CD14-positive monocyte (primary cell): ENCODE results near the gene CYP20A1. TPM values are rescaled to one million over a fixed set of nuclear protein-coding genes. Genes with fewer than 3 reads are reported as not detected.

Experiments used
- DNase-seq, 3 donors: peaks; one replicate each; pipeline ENCODE4 v3.0.0-alpha.2; 2011 to 2022
- H2AFZ ChIP-seq: 2 replicates; pipeline ENCODE4 v1.6.0; 2012; ENCODE audit warnings: mild to moderate bottlenecking, low read depth, low read length, inconsistent platforms; ENCODE audit not compliant: insufficient read depth, poor library complexity, severe bottlenecking
- H3K27ac ChIP-seq, 2 donors: 1 replicate in 1 of 2; 2 replicates in 1 of 2; pipeline ENCODE4 v1.5.1; 2012 to 2013; ENCODE audit warnings: low read length in 2 of 2, control low read depth in 1 of 2, inconsistent platforms in 1 of 2, low read depth in 1 of 2, mild to moderate bottlenecking in 1 of 2
- H3K27me3 ChIP-seq, 2 donors: one replicate each; pipeline versions ENCODE4 v1.6.0 to v1.6.1; 2011 to 2013; ENCODE audit warnings: low read length in 2 of 2; ENCODE audit not compliant: control insufficient read depth in 2 of 2, insufficient read depth in 2 of 2
- H3K36me3 ChIP-seq, 2 donors: replicated peaks in 1 of 2; 1 replicate in 1 of 2; 2 replicates in 1 of 2; pipeline versions ENCODE4 v1.5.1 to v1.6.1; 2012 to 2013; ENCODE audit warnings: low read length in 2 of 2, control low read depth in 1 of 2, inconsistent platforms in 1 of 2, mild to moderate bottlenecking in 1 of 2; ENCODE audit not compliant: insufficient read depth in 2 of 2, control insufficient read depth in 1 of 2
- H3K4me1 ChIP-seq, 2 donors: 1 replicate in 1 of 2; 2 replicates in 1 of 2; pipeline versions ENCODE4 v1.5.1 to v1.6.1; 2012 to 2013; ENCODE audit warnings: low read length in 2 of 2, control low read depth in 1 of 2, inconsistent platforms in 1 of 2, mild to moderate bottlenecking in 1 of 2, moderate library complexity in 1 of 2; ENCODE audit not compliant: insufficient read depth in 2 of 2, control insufficient read depth in 1 of 2
- H3K4me2 ChIP-seq: replicated peaks from 2 replicates; pipeline ENCODE3; 2012; ENCODE audit warnings: low read length, moderate library complexity, mild to moderate bottlenecking; ENCODE audit not compliant: poor library complexity, severe bottlenecking; ENCODE audit errors: extremely low read depth
- H3K4me3 ChIP-seq, 3 experiments: fragments of 200-600 bp in 1 of 3; sonication (generic) in 1 of 3; replicated peaks in 1 of 3; 1 replicate in 2 of 3; 2 replicates in 1 of 3; pipeline ENCODE4 v1.5.1; 2011 to 2013; ENCODE audit warnings: low read length in 3 of 3, mild to moderate bottlenecking in 3 of 3, control low read depth in 2 of 3, low read depth in 2 of 3, inconsistent platforms in 1 of 3, moderate library complexity in 1 of 3
- H3K79me2 ChIP-seq: 2 replicates; pipeline ENCODE4 v1.6.0; 2012; ENCODE audit warnings: mild to moderate bottlenecking, control low read depth, inconsistent platforms, low read length, moderate library complexity; ENCODE audit not compliant: insufficient read depth
- H3K9ac ChIP-seq: 2 replicates; pipeline ENCODE4 v1.6.0; 2017; ENCODE audit warnings: low read length, mild to moderate bottlenecking; ENCODE audit not compliant: insufficient read depth, poor library complexity, severe bottlenecking
- H3K9me3 ChIP-seq, 2 donors: replicated peaks in 1 of 2; 1 replicate in 1 of 2; 2 replicates in 1 of 2; pipeline versions ENCODE4 v1.5.1 to v1.6.1; 2012 to 2013; ENCODE audit warnings: low read length in 2 of 2, control low read depth in 1 of 2; ENCODE audit not compliant: control insufficient read depth in 1 of 2, insufficient read depth in 1 of 2
- H4K20me1 ChIP-seq: 2 replicates; pipeline ENCODE4 v1.6.0; 2012; ENCODE audit warnings: mild to moderate bottlenecking, low read length, control low read depth, moderate library complexity; ENCODE audit not compliant: insufficient read depth
- H3K27ac Mint-ChIP-seq, 7 donors: one replicate each; pipeline ENCODE4 v1.8.0; 2020; ENCODE audit warnings: mild to moderate bottlenecking in 7 of 7, mixed read lengths in 7 of 7, moderate library complexity in 6 of 7, inconsistent platforms in 2 of 7
- H3K27me3 Mint-ChIP-seq, 3 donors: one replicate each; pipeline ENCODE4 v1.8.0; 2021 to 2022; ENCODE audit warnings: low read depth in 3 of 3, mild to moderate bottlenecking in 3 of 3, mixed read lengths in 3 of 3, moderate library complexity in 3 of 3, inconsistent platforms in 1 of 3
- H3K36me3 Mint-ChIP-seq, 2 donors: one replicate each; pipeline ENCODE4 v1.8.0; 2020; ENCODE audit warnings: mixed read lengths in 2 of 2, inconsistent platforms in 1 of 2, mild to moderate bottlenecking in 1 of 2
- H3K4me1 Mint-ChIP-seq: one replicate; pipeline ENCODE4 v1.8.0; 2020; ENCODE audit warnings: mild to moderate bottlenecking, mixed read lengths
- H3K4me3 Mint-ChIP-seq, 2 donors: one replicate each; pipeline ENCODE4 v1.8.0; 2020; ENCODE audit warnings: mild to moderate bottlenecking in 2 of 2, mixed read lengths in 2 of 2, moderate library complexity in 1 of 2
- H3K9me3 Mint-ChIP-seq, 7 donors: one replicate each; pipeline ENCODE4 v1.8.0; 2020 to 2022; ENCODE audit warnings: mixed read lengths in 7 of 7, mild to moderate bottlenecking in 6 of 7, moderate library complexity in 6 of 7, inconsistent platforms in 2 of 7
- WGBS: methylation state at CpG from one replicate; pipeline ENCODE4 v1.1.5; 2013; ENCODE audit warnings: missing lambda C conversion rate; ENCODE audit not compliant: insufficient coverage; 5-methylcytosine and 5-hydroxymethylcytosine counted together
- intact Hi-C, 2 donors: fragments of 100-400 bp; cut with micrococcal nuclease; formaldehyde crosslinking; loops; one replicate each; pipeline versions ENCODE4 v1.15.0 to v1.15.1; 2023
- polyA plus RNA-seq, 3 donors: library from polyadenylated mRNA; depleted of rRNA in 1 of 3; unstranded in 2 of 3; stranded (reverse) in 1 of 3; fragments of 300-500 nt in 2 of 3; fragments of >200 nt in 1 of 3; fragmentation: Illumina TruSeq in 2 of 3; gene quantifications; 1 replicate in 2 of 3; 2 replicates in 1 of 3; pipeline ENCODE4 v1.2.3, GENCODE V29; 2012 to 2021
- TF ChIP-seq, protein P1 (sequence below): fragments of 200-600 bp; IDR thresholded peaks from one replicate; pipeline ENCODE4 v1.8.0; 2022; ENCODE audit warnings: antibody characterized with exemption, mild to moderate bottlenecking

The CYP20A1 gene
- polyA plus RNA-seq, 3 donors, result 13.3 to 17.6 (median 15.4) TPM

DNA sequence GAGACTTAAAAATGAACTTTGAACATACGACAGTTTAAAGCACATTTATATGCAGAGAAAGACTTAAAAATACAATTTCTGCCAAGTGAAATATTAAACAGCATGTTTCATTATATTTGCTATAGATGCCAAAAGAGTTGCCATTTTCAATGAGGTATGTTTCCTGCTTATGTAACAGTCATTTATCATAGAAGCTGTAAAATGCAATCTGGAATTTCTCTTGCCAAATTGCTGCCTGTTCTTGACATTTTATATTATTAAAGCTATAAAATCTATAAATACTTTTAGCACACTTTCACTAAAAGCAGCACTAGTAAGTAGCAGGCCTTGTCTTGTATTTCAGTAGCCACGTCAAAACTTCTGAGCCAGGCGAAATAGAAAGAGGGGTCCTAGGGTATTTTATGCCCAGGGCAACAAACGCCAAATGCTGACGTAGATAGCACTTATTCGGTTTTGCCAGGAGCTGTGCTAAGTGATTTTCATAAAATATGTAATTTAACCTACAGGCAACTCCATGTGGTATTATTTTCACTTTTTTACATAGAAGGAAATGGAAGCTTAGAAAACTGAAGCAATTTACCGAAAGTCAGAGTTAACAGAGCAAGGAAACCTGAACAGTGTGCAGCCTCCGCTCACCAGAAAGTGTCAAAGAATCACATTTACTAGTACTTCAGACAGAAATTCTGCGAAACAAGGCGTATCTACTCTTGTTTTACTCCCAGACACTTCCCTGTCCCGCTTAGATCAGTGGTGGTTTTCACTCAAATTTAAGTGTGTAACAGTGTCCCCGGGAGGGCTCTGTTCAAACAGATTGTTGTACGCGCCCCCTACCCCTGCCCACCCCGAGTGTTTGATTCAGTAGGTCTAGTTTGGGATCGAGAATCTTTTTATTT, 1.2 kb upstream of the CYP20A1 start:
- Histone ChIP-seq H3K36me3 (peaks cover under 1 to 2% of the 10 kb centered on the region in 2 donors), H3K4me3 (peak overlapping the region in 2 of 3 experiments; percentile 71 to 90), H4K20me1 (peaks cover 23% of the 10 kb centered on the region), H3K27ac (no peak overlapping the region), H3K27me3 (no peaks in the 10 kb centered on the region), H3K9me3 (no peaks in the 10 kb centered on the region), H3K4me2 (peak overlapping the region; percentile 93), H3K79me2 (peaks cover 34% of the 10 kb centered on the region), H2AFZ (peak overlapping the region; percentile 94), H3K4me1 (peaks cover 21 to 24% of the 10 kb centered on the region in 2 donors), H3K9ac (peak overlapping the region; percentile 85)
- intact Hi-C loops, result loop anchor here (2.0 to 10.0 kb wide), 4 partner anchors 223 to 665 kb away; partner anchors contain the start of genes WDR12 (in 2 of the 2), CARF (in 1 of the 2) and NBEAL1 (in 1 of the 2)
- H3K4me3 Mint-ChIP-seq, result peak overlapping the region; percentile 95 to 98
- TF ChIP-seq, protein P1, sequence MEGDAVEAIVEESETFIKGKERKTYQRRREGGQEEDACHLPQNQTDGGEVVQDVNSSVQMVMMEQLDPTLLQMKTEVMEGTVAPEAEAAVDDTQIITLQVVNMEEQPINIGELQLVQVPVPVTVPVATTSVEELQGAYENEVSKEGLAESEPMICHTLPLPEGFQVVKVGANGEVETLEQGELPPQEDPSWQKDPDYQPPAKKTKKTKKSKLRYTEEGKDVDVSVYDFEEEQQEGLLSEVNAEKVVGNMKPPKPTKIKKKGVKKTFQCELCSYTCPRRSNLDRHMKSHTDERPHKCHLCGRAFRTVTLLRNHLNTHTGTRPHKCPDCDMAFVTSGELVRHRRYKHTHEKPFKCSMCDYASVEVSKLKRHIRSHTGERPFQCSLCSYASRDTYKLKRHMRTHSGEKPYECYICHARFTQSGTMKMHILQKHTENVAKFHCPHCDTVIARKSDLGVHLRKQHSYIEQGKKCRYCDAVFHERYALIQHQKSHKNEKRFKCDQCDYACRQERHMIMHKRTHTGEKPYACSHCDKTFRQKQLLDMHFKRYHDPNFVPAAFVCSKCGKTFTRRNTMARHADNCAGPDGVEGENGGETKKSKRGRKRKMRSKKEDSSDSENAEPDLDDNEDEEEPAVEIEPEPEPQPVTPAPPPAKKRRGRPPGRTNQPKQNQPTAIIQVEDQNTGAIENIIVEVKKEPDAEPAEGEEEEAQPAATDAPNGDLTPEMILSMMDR, result no peak
- 92% methylated on average over 7 of the region's 16 CpGs for WGBS
- DNase-seq, result no peak
- H3K36me3 Mint-ChIP-seq, result peaks cover 9 to 12% of the 10 kb centered on the region in 2 donors
- H3K27ac Mint-ChIP-seq, result peak overlapping the region in 4 of 7 donors; percentile 57 to 96 (median 77)
- no peaks in the 10 kb centered on the region for H3K9me3 Mint-ChIP-seq
- H3K4me1 Mint-ChIP-seq, result peaks cover 20% of the 10 kb centered on the region
- peaks cover 0 to 3% (median 0%) of the 10 kb centered on the region in 3 donors for H3K27me3 Mint-ChIP-seq

DNA sequence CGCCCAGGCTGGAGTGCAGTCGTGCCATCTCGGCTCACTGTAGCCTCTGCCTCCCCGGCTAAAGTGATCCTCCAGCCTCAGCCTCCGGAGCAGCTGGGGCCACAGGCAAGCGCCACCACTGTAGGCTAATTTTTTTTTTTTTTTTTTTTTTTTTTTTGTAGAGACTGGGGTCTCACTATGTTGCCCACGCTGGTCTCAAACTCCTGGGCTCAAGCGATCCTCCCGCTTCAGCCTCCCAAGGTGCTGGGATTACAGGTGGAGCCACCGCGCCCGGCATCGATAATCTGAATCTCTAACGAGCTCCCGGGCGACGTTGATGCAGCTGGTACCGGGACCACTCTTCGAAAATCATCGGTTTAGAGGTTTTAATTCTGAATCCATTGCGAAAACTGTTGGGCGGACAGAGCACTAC, 520 bp upstream of the CYP20A1 start:
- Histone ChIP-seq H3K9me3 (no peaks in the 10 kb centered on the region), H3K4me1 (peaks cover 21 to 24% of the 10 kb centered on the region in 2 donors), H4K20me1 (peaks cover 28% of the 10 kb centered on the region), H3K4me2 (peak overlapping the region; percentile 93), H3K79me2 (peaks cover 40% of the 10 kb centered on the region), H3K4me3 (peak overlapping the region; percentile 71 to 90 (median 80)), H3K27me3 (no peaks in the 10 kb centered on the region), H2AFZ (peak overlapping the region; percentile 94), H3K9ac (peak overlapping the region; percentile 85), H3K36me3 (peaks cover 6 to 7% of the 10 kb centered on the region in 2 donors), H3K27ac (peak overlapping the region; percentile 83 to 92)
- peak overlapping the region; percentile 88 to 98 (median 96) for H3K27ac Mint-ChIP-seq
- peaks cover 0 to 3% (median 0%) of the 10 kb centered on the region in 3 donors for H3K27me3 Mint-ChIP-seq
- intact Hi-C loops, result loop anchor here (2.0 to 10.0 kb wide), 4 partner anchors 223 to 664 kb away; partner anchors contain the start of genes WDR12 (in 2 of the 2), CARF (in 1 of the 2) and NBEAL1 (in 1 of the 2)
- no peaks in the 10 kb centered on the region for H3K9me3 Mint-ChIP-seq
- WGBS, result 6% methylated on average over 16 of the region's 22 CpGs
- DNase-seq, result no peak
- TF ChIP-seq, protein P1, result no peak
- H3K4me3 Mint-ChIP-seq, result peak overlapping the region; percentile 95 to 98
- H3K4me1 Mint-ChIP-seq, result peaks cover 20% of the 10 kb centered on the region
- H3K36me3 Mint-ChIP-seq, result peaks cover 14 to 19% of the 10 kb centered on the region in 2 donors
